Lung microvascular endothelial cell (primary cell): ENCODE measurements around the gene IFITM1. TPM values are rescaled to one million over a fixed set of nuclear protein-coding genes. Genes with fewer than 3 reads are reported as not detected.
"Not testable (repeated sequence)": the region's sequence is repeated elsewhere in the genome, so short reads cannot be mapped to it uniquely, and the experiment has no call there.

ENCODE experiments used
- DNase-seq, 2 donors: peaks; one replicate each; pipeline versions ENCODE4 v3.0.0 to v3.0.0-alpha.2; 2010; ENCODE audit warnings: low read depth in 2 of 2
- total RNA-seq: library from RNA; depleted of rRNA; stranded (reverse); fragments of >200 nt; gene quantifications from 2 replicates; pipeline ENCODE4 v1.2.1, GENCODE V29; 2014

IFITM1 gene
- total RNA-seq, 1 donor from 2014 or later, result 0.20 TPM

DNA sequence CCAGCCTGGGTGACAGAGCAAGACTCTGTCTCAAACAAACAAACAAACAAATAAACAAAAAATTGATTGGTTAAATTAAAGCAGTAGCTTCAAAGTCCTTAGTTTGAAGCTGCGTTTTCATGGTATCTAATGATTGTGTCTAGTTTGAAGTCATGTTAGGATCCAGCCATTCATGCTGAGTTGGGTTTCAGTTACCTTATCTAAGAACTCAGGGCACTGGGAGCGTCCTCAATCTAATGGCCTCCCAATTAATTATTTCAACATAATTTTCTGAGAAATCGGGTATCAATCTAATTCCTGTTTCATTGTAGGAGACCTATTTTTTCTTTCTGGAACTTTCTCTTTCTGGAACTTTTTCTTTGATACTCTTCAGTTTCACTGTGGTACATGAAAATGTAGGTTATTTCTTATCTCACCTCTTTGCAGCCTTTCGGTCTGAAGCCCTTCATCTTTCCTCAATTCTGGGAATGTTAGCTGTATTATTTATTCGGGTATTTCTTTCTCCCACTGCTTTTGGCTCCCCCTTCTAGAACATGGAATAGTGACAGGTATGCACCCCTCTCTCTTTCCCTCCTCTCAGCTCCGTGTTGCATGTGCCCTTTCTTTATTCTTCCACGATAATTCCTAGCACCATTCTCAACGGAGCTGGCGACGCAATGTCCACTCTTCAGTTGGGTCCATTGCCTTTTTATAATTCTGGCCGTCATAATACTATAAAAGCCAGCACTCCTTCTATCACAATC lies 31.2 kb downstream of the IFITM1 start:
- DNase-seq, result no peak

DNA sequence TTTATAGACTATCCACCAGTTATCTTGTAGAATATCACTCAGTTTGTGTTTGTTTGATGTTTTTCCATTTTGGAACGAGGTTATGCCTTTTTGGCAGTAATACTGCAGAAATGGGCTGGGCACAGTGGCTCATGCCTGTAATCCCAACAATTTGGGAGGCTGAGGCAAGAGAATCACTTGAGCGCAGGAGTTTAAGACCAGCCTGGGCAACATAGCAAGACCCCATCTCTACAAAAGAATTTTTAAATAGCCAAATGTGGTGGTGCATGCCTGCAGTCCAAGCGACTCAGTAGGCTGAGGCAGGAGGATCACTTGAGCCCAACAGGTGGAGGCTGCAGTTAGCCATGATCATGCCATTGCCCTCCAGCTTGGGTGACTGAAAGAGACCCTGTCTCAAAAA lies 32.7 kb downstream of the IFITM1 start:
- DNase-seq, result no peak

DNA sequence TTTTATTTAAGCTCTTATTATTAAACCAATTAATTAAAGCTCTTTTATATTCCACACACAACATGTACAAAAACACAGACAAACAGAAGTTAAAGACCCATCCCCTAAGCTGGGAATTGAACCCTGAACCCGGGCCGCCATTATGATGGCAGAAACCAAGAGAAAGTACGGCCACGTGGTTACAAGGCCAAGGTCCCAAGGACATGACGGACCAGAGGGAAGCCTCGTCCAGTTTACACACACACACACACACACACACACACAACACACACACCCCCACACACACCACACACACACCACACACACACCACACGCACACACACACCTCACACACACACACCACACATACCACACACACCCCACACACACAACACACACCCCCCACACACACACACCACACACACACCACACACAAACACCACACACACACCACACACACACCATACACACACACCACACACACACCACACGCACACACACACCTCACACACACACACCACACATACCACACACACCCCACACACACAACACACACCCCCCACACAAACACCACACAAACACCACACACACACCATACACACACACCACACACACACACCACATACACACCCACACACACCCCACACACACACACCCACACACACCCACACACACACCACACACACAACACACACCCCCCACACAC lies 35.6 kb downstream of the IFITM1 start:
- not testable (repeated sequence) for DNase-seq

DNA sequence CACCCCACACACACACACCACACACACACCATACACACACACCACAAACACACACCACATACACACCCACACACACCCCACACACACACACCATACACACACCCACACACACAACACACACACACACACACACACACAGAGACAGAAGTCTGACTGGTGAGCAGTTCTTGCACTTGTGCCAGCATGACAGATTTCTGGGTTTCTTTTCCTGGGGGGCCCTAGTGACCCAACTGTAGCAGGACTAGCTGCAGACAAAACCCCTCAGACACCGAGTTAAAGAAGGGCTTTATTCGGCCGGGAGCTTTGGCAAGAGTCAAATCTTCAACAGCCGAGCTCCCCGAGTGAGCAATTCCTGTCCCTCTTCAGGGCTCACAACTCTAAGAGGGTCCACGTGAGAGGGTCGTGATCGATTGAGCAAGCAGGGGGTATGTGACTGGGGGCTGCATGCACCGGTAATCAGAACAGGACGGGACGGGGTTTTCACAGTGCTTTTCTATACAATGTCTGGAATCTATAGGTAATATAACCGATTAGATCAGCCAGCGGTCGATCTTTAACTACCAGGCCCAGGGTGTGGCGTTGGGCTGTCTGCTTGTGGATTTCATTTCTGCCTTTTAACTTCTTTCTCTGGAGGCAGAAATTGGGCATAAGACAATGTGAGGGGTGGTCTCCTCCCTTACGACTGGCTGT lies 36.3 kb downstream of the IFITM1 start:
- not testable (repeated sequence) for DNase-seq

GRCh38 chr11:350723-351255 lies 36.9 kb downstream of the IFITM1 start:
- no peak for DNase-seq

DNA sequence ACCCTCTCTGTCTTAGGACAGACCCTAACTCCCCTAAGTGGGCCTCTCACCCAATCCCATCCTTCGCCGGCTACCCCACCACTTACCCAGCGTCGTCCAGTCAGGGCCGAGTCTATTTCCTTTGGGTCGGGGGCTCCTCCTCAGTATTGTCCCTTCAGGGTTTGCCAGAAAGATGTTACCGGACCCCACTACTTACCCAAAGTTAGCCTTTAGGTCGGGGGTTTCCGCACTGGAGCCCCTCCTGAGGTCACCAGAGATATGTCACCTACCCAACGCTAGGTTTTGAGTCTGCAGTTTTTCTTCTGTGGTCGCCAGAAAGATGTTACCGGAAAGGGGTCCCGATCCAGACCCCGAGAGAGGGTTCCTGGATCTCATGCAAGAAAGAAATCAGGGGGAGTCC lies 37.6 kb downstream of the IFITM1 start:
- DNase-seq, result no peak

GRCh38 chr11:352456-353031 lies 38.7 kb downstream of the IFITM1 start:
- DNase-seq, result no peak

DNA sequence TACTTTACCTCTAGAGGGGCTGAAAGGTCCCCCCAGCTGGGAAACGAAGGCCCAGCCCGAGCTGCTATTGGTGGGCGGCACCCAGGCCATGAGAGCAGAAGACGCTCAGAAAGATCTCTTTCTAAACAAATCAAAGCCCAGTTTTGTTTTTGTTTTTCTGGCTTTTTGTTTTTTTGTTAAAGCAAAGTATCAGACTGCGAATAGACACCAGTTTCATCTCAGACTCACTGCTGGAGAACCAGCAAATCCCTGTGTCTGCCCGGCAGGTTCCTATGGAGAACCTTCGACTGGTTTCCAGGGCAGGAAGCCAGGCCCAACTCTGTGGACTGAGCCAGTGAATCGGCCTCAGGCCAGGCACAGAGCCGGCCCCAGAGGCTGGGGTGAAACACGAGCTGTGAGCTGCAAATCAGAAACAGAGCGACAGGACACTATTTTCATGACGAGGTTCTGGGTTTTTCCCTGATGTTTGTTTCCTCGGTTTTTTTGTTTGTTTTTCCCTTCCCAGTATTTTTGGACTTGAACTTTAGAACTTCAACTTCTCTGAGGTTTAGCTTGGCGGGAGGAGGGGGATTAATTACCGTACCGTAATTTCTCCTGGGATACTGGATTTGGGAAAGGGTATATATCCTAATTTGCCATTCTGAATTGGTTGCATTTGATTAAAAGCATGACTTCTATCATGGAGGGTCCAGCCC lies 39.5 kb downstream of the IFITM1 start:
- DNase-seq, result peak; percentile 38 to 94

GRCh38 chr11:355581-356458 lies 42.0 kb downstream of the IFITM1 start:
- peak; percentile 96 to 99 for DNase-seq

DNA sequence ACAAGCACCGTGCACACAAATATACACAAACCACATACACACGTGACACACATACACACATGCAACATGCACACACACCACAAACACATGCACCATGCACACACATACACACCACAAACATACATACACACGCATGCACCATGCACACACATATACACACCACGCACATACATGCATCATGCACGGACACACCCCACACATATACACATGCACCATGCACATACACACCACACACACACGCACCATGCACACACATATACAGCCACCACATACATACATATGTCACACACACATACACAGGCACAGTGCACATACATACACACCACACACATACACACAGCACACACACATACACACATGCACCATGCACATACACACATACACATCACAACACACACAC lies 42.8 kb downstream of the IFITM1 start:
- DNase-seq, result no peak

- DNase-seq, result no peak
Observed at GRCh38 chr11:357582-357981, 43.7 kb downstream of the IFITM1 start.

GRCh38 chr11:358129-358800 lies 44.4 kb downstream of the IFITM1 start:
- no peak for DNase-seq

DNA sequence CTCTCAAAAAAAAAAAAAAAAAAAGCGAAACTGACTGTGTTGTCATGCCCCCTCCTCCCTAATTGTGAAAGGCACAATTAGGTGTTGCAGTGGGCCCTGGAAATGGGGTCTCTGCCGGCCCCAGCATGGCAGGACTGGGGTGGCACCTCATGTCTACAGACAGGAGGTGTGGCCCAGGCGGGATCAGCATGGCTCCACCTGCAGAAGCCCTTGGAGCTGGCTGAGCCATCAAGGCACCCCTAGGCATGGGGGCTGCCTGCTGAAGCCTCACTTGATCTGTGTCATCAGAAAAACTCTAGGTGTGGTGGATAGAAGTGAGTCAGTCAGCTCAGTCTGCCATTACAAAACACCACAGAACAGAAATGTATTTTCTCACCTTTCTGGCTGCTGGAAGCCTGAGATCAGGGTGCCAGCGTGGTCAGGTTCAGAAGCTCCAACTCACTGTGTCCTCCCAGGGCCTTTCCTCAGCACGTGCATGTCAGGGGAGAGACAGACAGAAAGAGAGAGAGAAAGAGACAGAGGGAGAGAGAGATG lies 45.4 kb downstream of the IFITM1 start:
- no peak for DNase-seq

DNA sequence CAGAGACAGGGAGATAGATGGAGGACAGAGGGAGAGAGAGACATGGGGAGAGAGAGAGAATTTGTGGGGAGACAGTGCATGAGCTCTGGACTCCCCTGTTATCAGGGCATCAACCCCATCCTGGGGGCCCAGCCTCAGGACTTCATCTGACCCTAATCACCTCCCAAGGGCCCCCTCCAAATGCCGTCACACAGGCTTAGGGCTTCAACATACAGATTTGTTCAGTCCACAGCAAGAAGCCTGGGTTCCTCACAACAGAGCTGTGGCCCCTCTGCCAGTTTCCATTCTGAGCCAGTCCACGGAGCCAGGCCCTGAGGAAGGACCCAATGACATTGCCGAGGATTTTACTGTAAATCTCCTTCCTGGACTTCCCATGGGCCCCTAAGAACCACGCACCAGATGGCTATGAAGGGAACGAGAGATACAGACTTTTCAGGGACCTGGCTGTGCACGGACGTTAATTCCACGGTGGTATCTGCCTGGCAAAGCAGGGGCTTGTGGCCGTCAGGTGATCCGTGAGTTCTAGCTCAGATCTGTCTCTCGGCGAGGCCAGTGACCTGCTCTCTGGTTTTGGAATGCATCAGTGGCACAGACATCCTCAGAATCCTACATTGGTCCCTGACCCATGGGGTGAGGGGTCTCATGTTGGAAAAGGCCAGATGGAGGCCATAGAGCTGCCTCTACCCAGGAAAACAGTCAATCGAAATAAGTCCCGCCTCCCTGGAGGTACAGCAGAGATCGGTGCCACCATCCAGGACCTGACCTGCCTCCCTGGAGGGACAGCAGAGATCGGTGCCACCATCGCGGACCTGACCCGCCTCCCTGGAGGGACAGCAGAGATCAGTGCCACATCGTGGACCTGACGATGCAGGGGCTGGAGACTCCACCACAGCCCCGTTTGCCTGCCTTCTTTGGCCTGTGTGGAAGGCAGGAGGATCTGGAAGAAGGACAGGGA lies 46.8 kb downstream of the IFITM1 start:
- DNase-seq, result no peak

GRCh38 chr11:362642-363442 lies 49.0 kb downstream of the IFITM1 start:
- DNase-seq, result no peak

DNA sequence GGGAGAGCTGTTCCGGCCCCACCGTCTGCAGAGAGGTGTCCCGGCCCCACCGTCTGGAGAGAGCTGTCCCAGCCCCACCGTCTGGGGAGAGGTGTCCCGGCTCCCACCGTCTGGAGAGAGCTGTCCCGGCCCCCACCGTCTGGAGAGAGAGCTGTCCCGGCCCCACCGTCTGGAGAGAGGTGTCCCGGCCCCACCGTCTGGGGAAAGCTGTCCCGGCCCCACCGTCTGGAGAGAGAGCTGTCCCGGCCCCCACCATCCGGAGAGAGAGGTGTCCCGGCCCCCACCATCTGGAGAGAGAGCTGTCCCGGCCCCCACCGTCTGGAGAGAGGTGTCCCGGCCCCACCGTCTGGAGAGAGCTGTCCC lies 49.6 kb downstream of the IFITM1 start:
- DNase-seq, result not testable (repeated sequence)

GRCh38 chr11:363948-364761 lies 50.3 kb downstream of the IFITM1 start:
- peak in 1 of 2 donors; percentile 29 for DNase-seq
